LNCaP clone FGC (cell line): ENCODE data around the gene ZYX.

Experiments used
- DNase-seq: peaks from one replicate; pipeline ENCODE4 v3.0.0-alpha.2; 2011; ENCODE audit warnings: low read depth
- H3K4me3 ChIP-seq: 2 replicates; pipeline ENCODE4 v1.5.1; 2011; ENCODE audit warnings: mild to moderate bottlenecking, low read depth, low read length, control low read depth
- TF ChIP-seq, protein P1 (sequence below): IDR thresholded peaks from 2 replicates; pipeline ENCODE4 v1.5.1; 2012; ENCODE audit warnings: mild to moderate bottlenecking; ENCODE audit not compliant: control insufficient read depth, insufficient read depth; ENCODE audit errors: extremely low read depth

Gene ZYX

DNA sequence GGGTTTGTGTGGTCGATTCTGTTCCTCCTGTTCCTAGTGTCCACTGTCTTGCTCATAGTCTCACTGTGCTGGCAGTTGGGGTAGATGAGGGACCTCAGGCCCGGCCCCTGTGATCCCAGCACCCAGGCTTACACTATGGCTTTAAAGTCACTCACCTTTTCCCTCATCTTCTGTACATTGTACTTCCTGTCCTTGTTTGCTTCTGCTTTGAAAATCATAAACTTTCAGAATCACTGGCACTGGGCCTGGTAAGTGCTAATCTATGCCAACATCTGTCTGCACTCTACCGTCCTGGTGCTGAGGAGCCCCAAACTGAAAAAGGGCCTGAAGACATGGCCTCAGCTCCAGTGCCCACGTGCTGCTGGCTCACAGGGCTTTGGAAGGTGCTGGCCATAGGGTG, 56.4 kb downstream of the ZYX start:
- DNase-seq, result no peak
- TF ChIP-seq, protein P1, sequence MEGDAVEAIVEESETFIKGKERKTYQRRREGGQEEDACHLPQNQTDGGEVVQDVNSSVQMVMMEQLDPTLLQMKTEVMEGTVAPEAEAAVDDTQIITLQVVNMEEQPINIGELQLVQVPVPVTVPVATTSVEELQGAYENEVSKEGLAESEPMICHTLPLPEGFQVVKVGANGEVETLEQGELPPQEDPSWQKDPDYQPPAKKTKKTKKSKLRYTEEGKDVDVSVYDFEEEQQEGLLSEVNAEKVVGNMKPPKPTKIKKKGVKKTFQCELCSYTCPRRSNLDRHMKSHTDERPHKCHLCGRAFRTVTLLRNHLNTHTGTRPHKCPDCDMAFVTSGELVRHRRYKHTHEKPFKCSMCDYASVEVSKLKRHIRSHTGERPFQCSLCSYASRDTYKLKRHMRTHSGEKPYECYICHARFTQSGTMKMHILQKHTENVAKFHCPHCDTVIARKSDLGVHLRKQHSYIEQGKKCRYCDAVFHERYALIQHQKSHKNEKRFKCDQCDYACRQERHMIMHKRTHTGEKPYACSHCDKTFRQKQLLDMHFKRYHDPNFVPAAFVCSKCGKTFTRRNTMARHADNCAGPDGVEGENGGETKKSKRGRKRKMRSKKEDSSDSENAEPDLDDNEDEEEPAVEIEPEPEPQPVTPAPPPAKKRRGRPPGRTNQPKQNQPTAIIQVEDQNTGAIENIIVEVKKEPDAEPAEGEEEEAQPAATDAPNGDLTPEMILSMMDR, result no peak
- H3K4me3 ChIP-seq, result no peak overlapping the region

DNA sequence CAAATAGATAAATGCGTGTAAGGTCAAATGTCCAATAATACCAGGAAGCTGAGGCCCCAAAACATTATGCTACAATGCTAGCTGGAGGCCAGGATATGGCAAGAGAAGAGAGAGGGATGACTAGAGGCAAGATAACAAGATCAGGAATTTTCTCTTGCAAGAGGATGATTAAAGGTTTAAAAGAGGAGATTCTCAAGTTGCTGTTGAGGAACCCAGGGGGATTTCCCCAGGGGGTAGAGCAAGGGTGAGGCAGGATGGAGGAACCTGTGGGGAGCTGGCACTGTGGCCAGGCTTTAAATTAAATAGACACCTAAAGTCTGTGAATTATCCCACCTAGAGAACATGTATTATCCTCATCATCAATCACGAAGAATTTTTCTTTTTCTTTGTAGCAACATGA, 58.7 kb downstream of the ZYX start:
- no peak for DNase-seq
- no peak overlapping the region for H3K4me3 ChIP-seq
- TF ChIP-seq, protein P1, result no peak
